Cardiac muscle cell (in vitro differentiated cells and primary cell): Measurements from ENCODE around the gene TBC1D5. TPM values are rescaled to one million over a fixed set of nuclear protein-coding genes. Genes with fewer than 3 reads are reported as not detected.
A peak's percentile ranks its signal among the peaks of the same experiment; 100 is the strongest.

Experiments
- DNase-seq, 2 donors: peaks; one replicate each; pipeline versions ENCODE4 v3.0.0 to v3.0.0-alpha.2; 2010 to 2017; ENCODE audit warnings: low read depth in 1 of 2, low spot score in 1 of 2
- H3K27ac ChIP-seq: fragments of 200-600 bp; sonication (generic); 2 replicates; pipeline ENCODE4 v1.5.1; 2016
- H3K27me3 ChIP-seq: fragments of 200-600 bp; sonication (generic); 2 replicates; pipeline ENCODE4 v1.6.0; 2016; ENCODE audit warnings: control low read depth
- H3K36me3 ChIP-seq: fragments of 200-600 bp; sonication (generic); 2 replicates; pipeline ENCODE4 v1.5.1; 2016; ENCODE audit warnings: control low read depth
- H3K4me1 ChIP-seq: fragments of 200-600 bp; sonication (generic); 2 replicates; pipeline ENCODE4 v1.8.1; 2017; ENCODE audit warnings: low read depth, mild to moderate bottlenecking, mixed run types
- H3K4me3 ChIP-seq: fragments of 200-600 bp; sonication (generic); 2 replicates; pipeline ENCODE4 v1.5.1; 2016; ENCODE audit warnings: mild to moderate bottlenecking
- H3K9me3 ChIP-seq: fragments of 200-600 bp; sonication (generic); 2 replicates; pipeline ENCODE4 v1.5.1; 2017; ENCODE audit warnings: low read depth, mild to moderate bottlenecking, control low read depth
- CTCF ChIP-seq: IDR thresholded peaks from 2 replicates; pipeline ENCODE4 v1.5.1; 2012; ENCODE audit warnings: low read depth, mild to moderate bottlenecking, low read length
- polyA plus RNA-seq: library from polyadenylated mRNA; unstranded; fragments of >200 nt; fragmentation: Nextera tagmentation; extraction: Ambion mirVana; gene quantifications from 2 replicates; pipeline ENCODE4 v1.2.1, GENCODE V29; 2016
- total RNA-seq: library from RNA; depleted of rRNA; stranded (reverse); fragments of >200 nt; gene quantifications from 2 replicates; pipeline ENCODE4 v1.2.3, GENCODE V29; 2016

Gene TBC1D5
- total and polyA plus RNA-seq, 2 experiments from 2014 or later = 34.5 to 66.6 TPM

- H3K4me1 ChIP-seq = peaks cover 56% of the 10 kb centered on the region
- peak; percentile 70 for TF ChIP-seq CTCF
- no peaks in the 10 kb centered on the region for H3K9me3 ChIP-seq
- H3K27ac ChIP-seq = no peak overlapping the region
- peak; percentile 67 to 71 for DNase-seq
- no peaks in the 10 kb centered on the region for H3K27me3 ChIP-seq
- no peaks in the 10 kb centered on the region for H3K36me3 ChIP-seq
- no peak overlapping the region for H3K4me3 ChIP-seq
Observed at GRCh38 chr3:17233398-17233800, 509.0 kb downstream of the TBC1D5 start.

DNA sequence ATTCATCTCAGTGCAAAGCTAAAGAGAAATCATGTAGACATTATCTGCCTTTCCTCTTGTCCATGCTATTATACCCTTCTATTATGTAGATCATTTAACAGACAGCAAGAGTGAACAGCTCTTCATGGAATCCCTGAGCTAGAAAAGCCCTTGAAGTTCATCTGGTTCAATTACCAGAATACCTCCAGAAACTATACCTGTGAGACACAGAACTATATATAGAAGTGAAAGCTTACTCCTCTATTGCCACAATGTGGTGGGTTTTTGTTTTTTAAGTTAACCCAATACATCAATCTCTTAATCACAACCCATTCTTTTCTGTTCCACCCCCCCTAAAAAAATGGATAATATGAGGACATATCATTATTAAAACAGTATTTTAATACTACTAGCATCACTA, 510.0 kb downstream of the TBC1D5 start:
- Histone ChIP-seq H3K27ac (no peak overlapping the region), H3K27me3 (no peaks in the 10 kb centered on the region), H3K36me3 (no peaks in the 10 kb centered on the region), H3K4me3 (no peak overlapping the region), H3K4me1 (peaks cover 52% of the 10 kb centered on the region), H3K9me3 (no peaks in the 10 kb centered on the region)
- DNase-seq = no peak
- TF ChIP-seq CTCF = no peak

DNA sequence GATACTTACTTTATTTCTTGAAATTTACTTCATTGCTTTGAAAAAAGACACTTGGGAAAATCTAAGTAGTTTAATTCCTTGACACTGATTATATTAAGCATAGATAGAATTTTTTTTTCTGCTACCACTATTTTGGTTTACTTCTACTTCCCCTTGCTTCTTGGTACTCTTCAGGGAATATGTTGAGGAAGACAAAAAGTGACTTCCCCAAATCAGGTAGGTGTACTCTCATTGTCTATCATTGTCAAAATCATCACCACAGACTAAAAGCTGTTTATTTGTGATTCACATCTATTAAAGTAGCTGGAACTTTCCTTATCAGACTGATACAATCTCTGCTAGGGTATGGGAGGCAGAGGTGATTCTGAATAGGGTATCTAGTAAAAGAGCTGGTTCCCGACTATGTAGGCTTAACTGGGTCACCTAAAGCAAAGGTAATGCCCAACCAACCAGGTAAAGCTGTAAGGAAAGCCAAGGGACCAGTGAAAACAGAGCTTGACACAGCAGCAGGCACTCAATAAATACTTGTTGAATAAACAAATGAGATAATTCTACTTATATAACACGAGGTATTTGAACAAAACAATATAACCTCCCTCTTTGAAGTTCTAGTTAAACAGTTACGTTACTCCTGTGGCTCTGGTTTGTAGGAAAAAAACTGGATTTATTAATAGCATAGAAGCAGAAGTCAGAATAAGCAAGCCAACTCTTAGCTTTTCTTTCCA, 510.7 kb downstream of the TBC1D5 start:
- no peak overlapping the region for H3K27ac ChIP-seq
- H3K27me3 ChIP-seq = no peaks in the 10 kb centered on the region
- no peak for DNase-seq
- H3K36me3 ChIP-seq = no peaks in the 10 kb centered on the region
- peaks cover 45% of the 10 kb centered on the region for H3K4me1 ChIP-seq
- H3K4me3 ChIP-seq = no peak overlapping the region
- TF ChIP-seq CTCF = no peak
- no peaks in the 10 kb centered on the region for H3K9me3 ChIP-seq

DNA sequence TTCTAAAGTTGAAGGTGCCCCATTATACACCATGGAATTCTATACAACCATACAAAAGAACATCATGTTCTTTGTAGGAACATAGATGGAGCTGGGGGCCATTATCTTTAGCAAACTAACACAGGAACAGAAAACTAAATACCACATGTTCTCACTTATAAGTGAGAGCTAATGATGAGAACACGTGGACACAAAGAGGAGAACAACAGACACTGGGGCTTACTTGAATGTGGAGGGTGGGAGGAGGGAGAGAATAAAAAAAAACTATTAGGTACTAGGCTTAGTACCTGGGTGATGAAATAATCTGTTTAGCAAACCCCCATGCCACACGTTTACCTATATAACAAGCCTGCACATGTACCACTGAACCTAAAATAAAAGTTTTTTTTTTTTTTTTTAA, 515.0 kb downstream of the TBC1D5 start:
- Histone ChIP-seq H3K36me3 (no peaks in the 10 kb centered on the region), H3K27me3 (no peaks in the 10 kb centered on the region), H3K27ac (no peak overlapping the region), H3K9me3 (no peaks in the 10 kb centered on the region), H3K4me1 (peaks cover 7% of the 10 kb centered on the region), H3K4me3 (no peak overlapping the region)
- TF ChIP-seq CTCF = no peak
- DNase-seq = no peak

GRCh38 chr3:17221529-17221928, 520.9 kb downstream of the TBC1D5 start:
- Histone ChIP-seq H3K4me1 (no peaks in the 10 kb centered on the region), H3K9me3 (no peaks in the 10 kb centered on the region), H3K4me3 (no peak overlapping the region), H3K27me3 (no peaks in the 10 kb centered on the region), H3K36me3 (no peaks in the 10 kb centered on the region), H3K27ac (no peak overlapping the region)
- no peak for TF ChIP-seq CTCF
- DNase-seq = no peak
